Measurements from ENCODE around the gene GLIPR1L2. TPM values are rescaled to one million over a fixed set of nuclear protein-coding genes. Genes with fewer than 3 reads are reported as not detected.
"Not testable (repeated sequence)": the region's sequence is repeated elsewhere in the genome, so short reads cannot be mapped to it uniquely, and the experiment has no call there.

Gene GLIPR1L2
- polyA plus RNA-seq (ENCODE audit: insufficient read length in 4 of 4): 1 to 10 TPM; 2.6 to 3.6 (median 3.2) TPM

GRCh38 chr12:75390899-75391538 lies at the start of gene GLIPR1L2:
TSS of gene GLIPR1L2 (plus strand) at chr12:75391089. CDS start at chr12:75391117, 28 bp downstream.
- peak; percentile 90 to 92 (median 90) for DNase-seq (ENCODE audit: low read depth in 4 of 4, low spot score in 3 of 4)

GRCh38 chr12:75341873-75342272 lies 49.0 kb upstream of the GLIPR1L2 start:
- no peak for DNase-seq (ENCODE audit: low read depth in 4 of 4, low spot score in 3 of 4)

DNA sequence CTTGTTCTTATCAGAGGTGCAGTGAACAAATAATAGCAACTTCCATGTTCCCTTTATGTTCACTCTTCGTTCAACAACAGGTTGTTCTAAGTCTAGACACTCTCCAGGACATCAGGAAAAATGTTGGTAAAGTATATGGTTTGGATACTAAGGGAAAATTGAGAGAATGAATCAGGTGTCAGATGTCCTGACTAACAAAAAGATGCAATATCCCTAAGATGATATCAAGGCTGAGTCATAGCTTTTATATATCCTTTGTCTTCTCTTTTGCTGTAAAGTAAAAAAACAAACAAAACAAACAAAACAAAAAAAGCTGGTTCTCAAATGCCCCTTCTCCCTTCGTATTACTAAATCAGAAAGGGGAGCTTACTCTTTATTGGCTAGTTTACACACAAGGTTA lies 45.4 kb upstream of the GLIPR1L2 start:
- DNase-seq (ENCODE audit: low read depth in 4 of 4, low spot score in 3 of 4): no peak

- not testable (repeated sequence) for DNase-seq (ENCODE audit: low read depth in 4 of 4, low spot score in 3 of 4)
Observed at GRCh38 chr12:75346215-75346614, 44.7 kb upstream of the GLIPR1L2 start.

- DNase-seq (ENCODE audit: low read depth in 4 of 4, low spot score in 3 of 4): no peak
Observed at GRCh38 chr12:75349946-75350345, 40.9 kb upstream of the GLIPR1L2 start.

DNA sequence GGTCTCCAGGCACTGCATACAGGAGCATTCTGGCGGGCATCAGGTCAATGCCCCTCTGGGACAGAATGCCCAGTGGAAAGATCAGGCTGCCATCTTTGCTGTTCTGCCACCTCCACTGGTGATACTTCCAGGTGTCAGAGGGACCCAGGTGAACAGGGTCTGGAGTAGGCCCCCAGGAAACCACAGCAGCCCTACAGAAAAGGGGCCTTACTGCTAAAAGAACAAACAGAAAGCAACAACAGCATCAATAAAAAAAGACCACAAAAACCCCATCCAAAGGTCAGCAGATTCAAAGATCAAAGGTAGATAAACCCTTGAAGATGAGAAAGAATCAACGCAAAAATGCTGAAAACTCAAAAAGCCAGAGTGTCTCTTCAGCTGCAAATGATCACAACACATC lies 40.5 kb upstream of the GLIPR1L2 start:
- DNase-seq (ENCODE audit: low read depth in 4 of 4, low spot score in 3 of 4): no peak

GRCh38 chr12:75354011-75354410 lies 36.9 kb upstream of the GLIPR1L2 start:
- DNase-seq (ENCODE audit: low read depth in 4 of 4, low spot score in 3 of 4): no peak

GRCh38 chr12:75360920-75361319 lies 30.0 kb upstream of the GLIPR1L2 start:
- no peak for DNase-seq (ENCODE audit: low read depth in 4 of 4, low spot score in 3 of 4)

DNA sequence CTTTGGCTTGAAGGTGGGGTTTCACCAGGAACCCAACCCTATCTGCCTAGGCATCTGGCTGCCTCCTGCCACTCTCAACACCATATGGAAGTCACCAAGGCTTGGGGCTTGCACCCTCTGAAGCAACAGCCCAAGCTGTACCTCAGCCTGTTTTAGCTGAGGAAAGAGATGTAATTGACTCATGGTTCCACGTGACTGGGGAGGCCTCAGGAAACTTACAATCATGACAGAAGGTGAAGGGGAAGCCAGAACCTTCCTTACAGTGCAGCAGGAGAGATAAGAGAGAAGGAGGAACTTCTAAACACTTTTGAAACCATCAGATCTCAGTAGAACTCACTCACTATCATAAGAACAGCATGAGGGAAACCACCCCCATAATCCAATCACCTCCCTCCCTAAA lies 29.5 kb upstream of the GLIPR1L2 start:
- DNase-seq (ENCODE audit: low read depth in 4 of 4, low spot score in 3 of 4): no peak

DNA sequence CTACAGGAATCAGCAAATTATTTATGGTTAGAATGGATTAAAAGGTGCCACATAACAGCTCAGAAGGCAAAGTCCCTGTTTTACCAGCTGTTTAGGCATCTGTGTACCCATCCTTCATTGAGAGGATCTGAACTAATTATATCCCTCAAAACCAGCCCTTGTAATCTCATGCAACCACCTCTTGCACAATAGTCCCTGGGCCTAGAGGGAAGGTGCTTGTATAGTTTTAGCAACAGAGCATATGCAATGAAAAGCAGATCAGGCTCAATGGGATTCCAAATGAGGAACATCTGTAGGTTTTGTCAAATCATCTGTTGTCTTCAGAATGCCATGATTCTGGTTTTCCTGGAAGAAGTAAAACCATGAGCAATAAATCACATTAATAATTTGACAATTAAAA lies 26.0 kb upstream of the GLIPR1L2 start:
- DNase-seq (ENCODE audit: low read depth in 4 of 4, low spot score in 3 of 4): no peak

GRCh38 chr12:75366629-75367028 lies 24.3 kb upstream of the GLIPR1L2 start:
- no peak for DNase-seq (ENCODE audit: low read depth in 4 of 4, low spot score in 3 of 4)

- no peak for DNase-seq (ENCODE audit: low read depth in 4 of 4, low spot score in 3 of 4)
Observed at GRCh38 chr12:75374971-75375370, 15.9 kb upstream of the GLIPR1L2 start.

GRCh38 chr12:75378354-75378753 lies 12.5 kb upstream of the GLIPR1L2 start:
- no peak for DNase-seq (ENCODE audit: low read depth in 4 of 4, low spot score in 3 of 4)

- DNase-seq (ENCODE audit: low read depth in 4 of 4, low spot score in 3 of 4): no peak
Observed at GRCh38 chr12:75389061-75389460, 1.8 kb upstream of the GLIPR1L2 start.

DNA sequence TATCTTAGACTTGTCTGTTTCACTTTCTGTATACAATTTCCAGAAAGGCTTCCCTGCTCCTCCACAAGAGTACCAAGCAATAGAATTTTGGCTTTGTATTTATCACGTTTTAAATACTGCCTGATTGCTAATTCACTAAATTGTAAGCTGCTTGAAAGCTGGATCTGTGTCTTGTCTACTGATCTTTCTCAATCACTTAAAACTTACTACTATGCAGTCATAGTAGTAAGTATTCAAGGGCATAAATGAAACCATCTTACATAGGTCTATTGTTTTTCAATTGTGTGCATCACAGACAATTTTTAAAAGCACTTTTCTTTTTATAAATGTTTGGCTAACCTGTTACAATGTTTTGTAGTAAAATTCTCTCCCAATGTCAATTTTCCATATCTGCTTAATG lies 1.2 kb upstream of the GLIPR1L2 start:
- no peak for DNase-seq (ENCODE audit: low read depth in 4 of 4, low spot score in 3 of 4)

GRCh38 chr12:75390156-75390898 lies 562 bp upstream of the GLIPR1L2 start:
- DNase-seq (ENCODE audit: low read depth in 4 of 4, low spot score in 3 of 4): no peak

DNA sequence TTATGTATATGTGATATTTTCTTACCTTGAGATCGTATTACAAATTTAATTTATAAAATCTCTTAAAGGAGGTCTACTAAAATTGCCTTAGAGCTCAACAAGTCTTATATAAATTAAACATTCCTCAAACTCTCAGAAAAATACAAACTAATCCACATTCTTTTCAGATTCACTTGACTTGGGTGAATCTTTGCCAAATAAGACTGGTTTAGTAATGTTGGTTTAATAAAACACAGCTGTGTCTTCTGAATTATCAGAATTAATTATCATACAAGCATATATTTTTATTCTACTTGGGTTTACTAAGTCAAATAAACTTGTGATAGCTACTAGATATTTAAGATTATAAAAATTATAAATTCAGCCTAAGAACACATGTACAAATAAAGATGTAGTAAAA lies 13.3 kb downstream of the GLIPR1L2 start:
- no peak for DNase-seq (ENCODE audit: low read depth in 4 of 4, low spot score in 3 of 4)

GRCh38 chr12:75407683-75408082 lies 16.8 kb downstream of the GLIPR1L2 start:
- no peak for DNase-seq (ENCODE audit: low read depth in 4 of 4, low spot score in 3 of 4)

- DNase-seq (ENCODE audit: low read depth in 4 of 4, low spot score in 3 of 4): no peak
Observed at GRCh38 chr12:75409830-75410229, 18.9 kb downstream of the GLIPR1L2 start.

DNA sequence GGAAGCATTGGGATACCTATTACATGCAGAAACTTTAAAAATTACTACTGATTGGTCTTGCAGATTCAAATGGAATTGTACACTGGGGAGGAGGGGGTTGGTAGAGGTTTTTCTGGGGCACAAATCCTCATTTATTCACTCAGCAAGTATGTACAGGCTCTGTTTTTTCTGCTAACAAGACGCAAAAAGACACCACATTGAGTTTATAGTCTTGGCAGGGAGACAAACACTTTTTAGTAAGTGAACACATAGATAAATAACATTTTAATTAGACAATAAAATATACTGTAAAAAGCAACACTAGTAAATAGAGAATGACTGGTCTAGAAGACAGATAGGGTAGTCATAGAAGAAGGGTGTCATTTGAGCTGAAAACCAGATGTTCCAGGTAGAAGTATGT lies 23.8 kb downstream of the GLIPR1L2 start:
- no peak for DNase-seq (ENCODE audit: low read depth in 4 of 4, low spot score in 3 of 4)

DNA sequence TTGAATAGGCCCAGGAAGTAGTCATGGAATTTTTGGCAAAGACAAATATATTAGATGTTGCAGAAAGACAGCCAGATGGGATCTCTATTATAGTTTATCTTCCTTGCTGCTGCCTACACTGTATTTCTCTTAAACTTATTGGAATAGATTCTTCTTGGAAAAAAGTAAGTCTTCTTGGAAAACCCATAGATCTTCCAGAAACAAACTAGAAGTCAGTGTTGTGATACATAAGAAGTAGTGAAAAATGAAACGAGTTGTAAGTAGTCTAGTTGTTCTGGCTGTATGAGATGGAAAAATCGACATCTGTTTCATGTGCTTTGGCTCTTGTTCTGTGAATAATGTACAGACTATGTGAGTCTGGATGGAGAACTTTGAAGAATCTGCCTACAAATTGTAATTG lies 29.0 kb downstream of the GLIPR1L2 start:
- DNase-seq (ENCODE audit: low read depth in 4 of 4, low spot score in 3 of 4): no peak

DNA sequence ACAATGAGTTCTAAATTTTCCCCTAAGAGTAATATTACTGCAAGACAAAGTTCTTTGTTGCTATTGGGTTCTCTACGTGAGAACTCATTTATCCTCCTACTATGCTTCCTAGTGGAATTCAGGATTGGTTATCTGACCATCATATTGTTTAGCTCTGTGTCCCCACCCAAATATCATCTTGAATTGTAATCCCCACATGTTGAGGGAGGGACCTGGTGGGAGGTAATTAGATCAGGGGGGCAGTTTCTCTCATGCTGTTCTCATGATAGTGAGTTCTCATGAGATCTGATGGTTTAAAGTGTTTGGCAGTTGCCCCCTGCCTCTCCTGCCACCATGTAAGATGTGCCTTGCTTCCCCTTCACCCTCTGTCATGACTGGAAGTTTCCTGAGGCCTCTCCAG lies 36.6 kb downstream of the GLIPR1L2 start:
- no peak for DNase-seq (ENCODE audit: low read depth in 4 of 4, low spot score in 3 of 4)
